DOHH2 (cell line): ENCODE measurements around the gene MLF1.

ENCODE experiments used
- H3F3A ChIP-seq: fragments of 200-600 bp; sonication (generic), shearing (Covaris generic); 2 replicates; pipeline ENCODE4 v1.6.0; 2016; ENCODE audit warnings: antibody characterized with exemption, mild to moderate bottlenecking; ENCODE audit not compliant: control insufficient read depth, insufficient read depth
- H3K27ac ChIP-seq: fragments of 200-600 bp; sonication (generic); 2 replicates; pipeline ENCODE4 v1.5.1; 2014; ENCODE audit warnings: low read depth, mild to moderate bottlenecking, low read length, moderate library complexity
- H3K27me3 ChIP-seq: fragments of 200-600 bp; sonication (generic); 2 replicates; pipeline ENCODE4 v1.6.1; 2014; ENCODE audit warnings: mild to moderate bottlenecking, low read length, mixed read lengths; ENCODE audit not compliant: control insufficient read depth
- H3K36me3 ChIP-seq: fragments of 200-600 bp; sonication (generic); 2 replicates; pipeline ENCODE4 v1.6.1; 2014; ENCODE audit warnings: mild to moderate bottlenecking, low read length, moderate library complexity, mixed read lengths; ENCODE audit not compliant: control insufficient read depth
- H3K4me1 ChIP-seq: fragments of 200-600 bp; sonication (generic); 2 replicates; pipeline ENCODE4 v1.6.1; 2014; ENCODE audit warnings: mild to moderate bottlenecking, low read length, mixed read lengths; ENCODE audit not compliant: control insufficient read depth
- H3K4me2 ChIP-seq: fragments of 200-600 bp; sonication (generic); 2 replicates; pipeline ENCODE4 v1.6.0; 2014; ENCODE audit warnings: mild to moderate bottlenecking, low read length, moderate library complexity
- H3K4me3 ChIP-seq: fragments of 200-600 bp; sonication (generic); 2 replicates; pipeline ENCODE4 v1.5.1; 2014; ENCODE audit warnings: mild to moderate bottlenecking, low read length, mixed read lengths
- H3K79me2 ChIP-seq: fragments of 200-600 bp; sonication (generic); 2 replicates; pipeline ENCODE4 v1.6.1; 2014; ENCODE audit warnings: mild to moderate bottlenecking, low read length, mixed read lengths; ENCODE audit not compliant: control insufficient read depth
- H3K9me2 ChIP-seq: fragments of 200-600 bp; sonication (generic); replicated peaks from 2 replicates; pipeline ENCODE4 v1.6.1; 2014; ENCODE audit warnings: mild to moderate bottlenecking, low read length, mixed read lengths; ENCODE audit not compliant: control insufficient read depth
- H3K9me3 ChIP-seq: fragments of 200-600 bp; sonication (generic); 2 replicates; pipeline ENCODE4 v1.6.1; 2014; ENCODE audit warnings: antibody characterized with exemption, low read length, mixed read lengths; ENCODE audit not compliant: control insufficient read depth, insufficient read depth
- H4K20me1 ChIP-seq: fragments of 200-600 bp; sonication (generic); 2 replicates; pipeline ENCODE4 v1.6.0; 2014; ENCODE audit warnings: low read depth, mild to moderate bottlenecking, antibody characterized with exemption, low read length, moderate library complexity; ENCODE audit not compliant: control insufficient read depth, insufficient read depth
- CTCF ChIP-seq: fragments of 200-600 bp; sonication (generic); IDR thresholded peaks from one replicate; pipeline ENCODE4 v1.5.1; 2014; ENCODE audit warnings: antibody characterized with exemption, mild to moderate bottlenecking, low read depth, low read length; ENCODE audit not compliant: poor library complexity, severe bottlenecking
- EZH2phosphoT487 ChIP-seq: fragments of 200-600 bp; sonication (generic); IDR thresholded peaks from 2 replicates; pipeline ENCODE4 v1.6.1; 2017; ENCODE audit warnings: borderline replicate concordance, mild to moderate bottlenecking, antibody characterized with exemption, low read length, moderate library complexity, mixed read lengths

Gene MLF1

GRCh38 chr3:158531334-158531733, 39.7 kb upstream of the MLF1 start:
- TF ChIP-seq EZH2phosphoT487 = no peak
- Histone ChIP-seq H3K27me3 (no peaks in the 10 kb centered on the region), H3K27ac (no peak overlapping the region), H3K9me2 (no peaks in the 10 kb centered on the region), H3K36me3 (no peaks in the 10 kb centered on the region), H3K4me3 (no peak overlapping the region), H4K20me1 (no peaks in the 10 kb centered on the region), H3F3A (no peaks in the 10 kb centered on the region), H3K4me2 (no peak overlapping the region), H3K9me3 (no peaks in the 10 kb centered on the region), H3K79me2 (no peaks in the 10 kb centered on the region), H3K4me1 (peaks cover 9% of the 10 kb centered on the region)

GRCh38 chr3:158532099-158532734, 38.8 kb upstream of the MLF1 start:
- no peaks in the 10 kb centered on the region for H3F3A ChIP-seq
- no peak overlapping the region for H3K27ac ChIP-seq
- no peaks in the 10 kb centered on the region for H3K36me3 ChIP-seq
- no peak overlapping the region for H3K4me2 ChIP-seq
- TF ChIP-seq CTCF (peak; percentile 56), EZH2phosphoT487 (no peak)
- H3K27me3 ChIP-seq = no peaks in the 10 kb centered on the region
- H3K4me1 ChIP-seq = peaks cover 9% of the 10 kb centered on the region
- H3K9me3 ChIP-seq = no peaks in the 10 kb centered on the region
- H3K9me2 ChIP-seq = no peaks in the 10 kb centered on the region
- H3K79me2 ChIP-seq = no peaks in the 10 kb centered on the region
- H3K4me3 ChIP-seq = no peak overlapping the region
- no peaks in the 10 kb centered on the region for H4K20me1 ChIP-seq

GRCh38 chr3:158535918-158536317, 35.1 kb upstream of the MLF1 start:
- Histone ChIP-seq H3K9me2 (no peaks in the 10 kb centered on the region), H3K79me2 (no peaks in the 10 kb centered on the region), H3K4me1 (no peaks in the 10 kb centered on the region), H3K4me2 (no peak overlapping the region), H4K20me1 (no peaks in the 10 kb centered on the region), H3F3A (no peaks in the 10 kb centered on the region), H3K27ac (no peak overlapping the region), H3K9me3 (no peaks in the 10 kb centered on the region), H3K4me3 (no peak overlapping the region), H3K36me3 (peaks cover 4% of the 10 kb centered on the region; the same call in 1 of the 2 replicates), H3K27me3 (no peaks in the 10 kb centered on the region)
- no peak for TF ChIP-seq CTCF
- TF ChIP-seq EZH2phosphoT487 = no peak

- TF ChIP-seq CTCF = peak; percentile 61
- no peak for TF ChIP-seq EZH2phosphoT487
- Histone ChIP-seq H3K27me3 (no peaks in the 10 kb centered on the region), H3K4me3 (no peak overlapping the region), H4K20me1 (no peaks in the 10 kb centered on the region), H3K9me2 (no peaks in the 10 kb centered on the region), H3K79me2 (no peaks in the 10 kb centered on the region), H3K36me3 (peaks cover 20% of the 10 kb centered on the region), H3K4me1 (no peaks in the 10 kb centered on the region), H3K27ac (no peak overlapping the region), H3K4me2 (no peak overlapping the region), H3K9me3 (no peaks in the 10 kb centered on the region), H3F3A (no peaks in the 10 kb centered on the region)
These were observed 31.5 kb upstream of the MLF1 start for GRCh38 chr3:158539414-158540014.
